Calu3 (cell line): Measurements from ENCODE around the gene PRR18. TPM values are rescaled to one million over a fixed set of nuclear protein-coding genes. Genes with fewer than 3 reads are reported as not detected.
A peak's percentile ranks its signal among the peaks of the same experiment; 100 is the strongest.

Experiments
- BruUV-seq: library from RNA; stranded (reverse); fragments of 400-500 nt; replicated peaks from 2 replicates; lab custom pipeline; 2021; lab: Mats Ljungman, UMichigan
- CTCF ChIA-PET: fragments of 300-600 bp; sonication (Branson Sonifier 250); formaldehyde crosslinking; loops from one replicate; lab custom pipeline; 2022; ENCODE audit warnings: antibody characterized with exemption; lab: Charles Lee
- DNase-seq: peaks from one replicate; pipeline ENCODE4 v3.0.0; 2022
- H3K27ac Mint-ChIP-seq: one replicate; pipeline ENCODE4 v1.8.0; 2022; ENCODE audit warnings: mixed read lengths; ENCODE audit not compliant: unreplicated experiment
- H3K27me3 Mint-ChIP-seq: one replicate; pipeline ENCODE4 v1.8.0; 2022; ENCODE audit warnings: mixed read lengths; ENCODE audit not compliant: unreplicated experiment
- H3K36me3 Mint-ChIP-seq: one replicate; pipeline ENCODE4 v1.8.0; 2022; ENCODE audit warnings: mild to moderate bottlenecking, moderate library complexity, mixed read lengths; ENCODE audit not compliant: insufficient read depth, unreplicated experiment
- H3K4me1 Mint-ChIP-seq: one replicate; pipeline ENCODE4 v1.8.0; 2022; ENCODE audit warnings: mild to moderate bottlenecking, low read depth, mixed read lengths; ENCODE audit not compliant: unreplicated experiment
- H3K4me3 Mint-ChIP-seq: one replicate; pipeline ENCODE4 v1.8.0; 2022; ENCODE audit warnings: mild to moderate bottlenecking, low read depth, moderate library complexity, mixed read lengths; ENCODE audit not compliant: unreplicated experiment
- H3K9me3 Mint-ChIP-seq: one replicate; pipeline ENCODE4 v1.8.0; 2022; ENCODE audit warnings: low read depth, mixed read lengths; ENCODE audit not compliant: unreplicated experiment
- CTCF ChIP-seq: fragments of 200-600 bp; IDR thresholded peaks from one replicate; pipeline ENCODE4 v1.8.0; 2022; ENCODE audit warnings: antibody characterized with exemption; ENCODE audit not compliant: unreplicated experiment
- intact Hi-C: fragments of 100-400 bp; cut with micrococcal nuclease; formaldehyde crosslinking; loops from one replicate; pipeline ENCODE4 v1.10.0; 2022; ENCODE audit not compliant: unreplicated experiment
- total RNA-seq: library from RNA; stranded (reverse); gene quantifications from 2 replicates; pipeline ENCODE4 v1.2.3, GENCODE V29; 2022

PRR18 gene
- total RNA-seq, 1 experiment from 2014 or later, result 0.19 TPM

- Mint-ChIP-seq H3K4me3 (peak overlapping the region; percentile 3), H3K36me3 (peaks cover 29% of the 10 kb centered on the region), H3K27me3 (no peaks in the 10 kb centered on the region), H3K9me3 (no peaks in the 10 kb centered on the region), H3K4me1 (peaks cover 10% of the 10 kb centered on the region), H3K27ac (peak overlapping the region; percentile 15)
- intact Hi-C loops, result no loop called here
- TF ChIP-seq CTCF, result no peak
- no TSS peak for BruUV-seq
- CTCF ChIA-PET, result no interaction called here
- DNase-seq, result no peak
These were observed 25.2 kb upstream of the PRR18 start for GRCh38 chr6:166333172-166333995.

GRCh38 chr6:166331503-166332415 lies 23.6 kb upstream of the PRR18 start:
- intact Hi-C loops, result no loop called here
- Mint-ChIP-seq H3K4me1 (peaks cover 10% of the 10 kb centered on the region), H3K27ac (no peak overlapping the region), H3K9me3 (no peaks in the 10 kb centered on the region), H3K36me3 (peaks cover 30% of the 10 kb centered on the region), H3K4me3 (no peak overlapping the region), H3K27me3 (no peaks in the 10 kb centered on the region)
- BruUV-seq, result no TSS peak
- no peak for TF ChIP-seq CTCF
- CTCF ChIA-PET, result no interaction called here
- no peak for DNase-seq

- Mint-ChIP-seq H3K27ac (no peak overlapping the region), H3K9me3 (no peaks in the 10 kb centered on the region), H3K4me1 (peaks cover 10% of the 10 kb centered on the region), H3K4me3 (no peak overlapping the region), H3K27me3 (no peaks in the 10 kb centered on the region), H3K36me3 (peaks cover 26% of the 10 kb centered on the region)
- TF ChIP-seq CTCF, result no peak
- CTCF ChIA-PET, result no interaction called here
- DNase-seq, result peak; percentile 60
- intact Hi-C loops, result no loop called here
- no TSS peak for BruUV-seq
These were observed 22.4 kb upstream of the PRR18 start for GRCh38 chr6:166330612-166331011.

GRCh38 chr6:166325383-166326042 lies 17.3 kb upstream of the PRR18 start:
- no peak for DNase-seq
- intact Hi-C loops, result no loop called here
- Mint-ChIP-seq H3K27me3 (no peaks in the 10 kb centered on the region), H3K4me1 (no peaks in the 10 kb centered on the region), H3K4me3 (no peak overlapping the region), H3K9me3 (no peaks in the 10 kb centered on the region), H3K36me3 (peaks cover 35% of the 10 kb centered on the region), H3K27ac (no peak overlapping the region)
- TF ChIP-seq CTCF, result no peak
- CTCF ChIA-PET, result no interaction called here
- BruUV-seq, result no TSS peak
